Activated CD8-positive, alpha-beta memory T cell treated with anti-CD3 and anti-CD28 coated beads, Interleukin-2, amount 10 ng/mL, durations not matched to agents 7 days and 5 days (primary cell): ENCODE measurements around the gene PCDH9. TPM values are rescaled to one million over a fixed set of nuclear protein-coding genes. Genes with fewer than 3 reads are reported as not detected.

Source experiments
- ATAC-seq: fragments of 150-1000 bp; cut with Tn5 transposase; one replicate; pipeline ENCODE4 v1.10.0; 2021; ENCODE audit warnings: moderate library complexity
- CTCF ChIA-PET: fragments of 350-600 bp; sonication (Branson Sonifier 250); formaldehyde crosslinking; loops from one replicate; lab custom pipeline; 2021; ENCODE audit warnings: antibody characterized with exemption; lab: Charles Lee
- DNase-seq: peaks from one replicate; pipeline ENCODE4 v3.0.0-alpha.2; 2020
- H3K27ac Mint-ChIP-seq: one replicate; pipeline ENCODE4 v1.8.0; 2021; ENCODE audit warnings: mild to moderate bottlenecking, mixed read lengths
- H3K27me3 Mint-ChIP-seq: one replicate; pipeline ENCODE4 v1.8.0; 2021; ENCODE audit warnings: mixed read lengths
- H3K36me3 Mint-ChIP-seq: one replicate; pipeline ENCODE4 v1.8.0; 2021; ENCODE audit warnings: mild to moderate bottlenecking, mixed read lengths
- H3K4me1 Mint-ChIP-seq: one replicate; pipeline ENCODE4 v1.8.0; 2021; ENCODE audit warnings: mixed read lengths
- H3K4me3 Mint-ChIP-seq: one replicate; pipeline ENCODE4 v1.8.0; 2021; ENCODE audit warnings: mild to moderate bottlenecking, moderate library complexity, mixed read lengths
- H3K9me3 Mint-ChIP-seq: one replicate; pipeline ENCODE4 v1.8.0; 2022; ENCODE audit warnings: low read depth, mixed read lengths
- total RNA-seq, 2 experiments: library from RNA; stranded (reverse); gene quantifications; one replicate each; pipeline ENCODE4 v1.2.3, GENCODE V29; 2021

Gene PCDH9
- total RNA-seq, 2 experiments from 2014 or later = 0.14 to 0.15 TPM

DNA sequence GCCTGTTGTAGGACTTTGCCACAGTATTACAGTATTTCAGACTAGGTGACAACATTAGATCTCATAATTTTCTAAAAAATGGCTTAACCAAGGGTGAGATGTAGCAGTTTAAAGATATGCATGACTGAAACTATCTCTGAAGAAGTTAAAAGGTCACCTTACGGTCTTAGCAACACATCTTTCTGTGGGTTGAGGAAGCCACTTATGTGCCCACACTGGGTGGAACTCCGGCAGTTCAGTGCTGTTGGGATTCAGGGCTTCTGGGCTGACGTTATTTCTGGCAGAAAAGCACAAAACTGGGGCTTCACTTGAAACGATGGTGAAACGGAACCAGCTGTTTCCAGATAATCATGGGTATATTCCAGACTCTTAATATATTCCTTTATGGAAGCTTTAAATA lies 697.3 kb downstream of the PCDH9 start:
- H3K27me3 Mint-ChIP-seq = no peaks in the 10 kb centered on the region
- no peak overlapping the region for H3K4me3 Mint-ChIP-seq
- no peaks in the 10 kb centered on the region for H3K36me3 Mint-ChIP-seq
- H3K27ac Mint-ChIP-seq = no peak overlapping the region
- ATAC-seq (no peak), DNase-seq (no peak)
- CTCF ChIA-PET = no interaction called here
- no peaks in the 10 kb centered on the region for H3K9me3 Mint-ChIP-seq
- no peaks in the 10 kb centered on the region for H3K4me1 Mint-ChIP-seq

DNA sequence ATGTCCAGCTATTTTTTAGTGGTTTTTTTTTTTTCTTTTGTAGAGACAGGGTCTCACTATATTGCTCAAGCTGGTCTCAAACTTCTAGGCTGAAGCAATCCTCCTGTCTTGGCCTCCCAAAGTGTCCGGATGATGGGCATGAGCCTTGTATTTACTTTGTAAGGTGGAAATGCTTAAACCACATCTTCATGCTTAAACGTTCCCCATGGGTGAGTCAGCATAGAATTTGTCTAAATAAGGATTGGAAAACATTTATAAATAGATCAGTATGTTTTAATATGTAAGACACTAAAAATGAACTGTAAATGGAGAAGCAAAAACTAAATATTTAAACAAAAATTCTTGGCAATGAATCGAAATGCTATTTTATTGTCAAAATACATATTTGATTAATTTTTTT lies 698.0 kb downstream of the PCDH9 start:
- CTCF ChIA-PET = no interaction called here
- no peak for DNase-seq
- Mint-ChIP-seq H3K36me3 (no peaks in the 10 kb centered on the region), H3K4me1 (no peaks in the 10 kb centered on the region), H3K27ac (no peak overlapping the region), H3K27me3 (no peaks in the 10 kb centered on the region), H3K4me3 (no peak overlapping the region), H3K9me3 (no peaks in the 10 kb centered on the region)
- no peak for ATAC-seq

GRCh38 chr13:66530686-66531085 lies 699.5 kb downstream of the PCDH9 start:
- CTCF ChIA-PET = no interaction called here
- H3K27me3 Mint-ChIP-seq = no peaks in the 10 kb centered on the region
- no peaks in the 10 kb centered on the region for H3K4me1 Mint-ChIP-seq
- H3K9me3 Mint-ChIP-seq = peaks cover 6% of the 10 kb centered on the region
- ATAC-seq (no peak), DNase-seq (no peak)
- H3K36me3 Mint-ChIP-seq = no peaks in the 10 kb centered on the region
- H3K4me3 Mint-ChIP-seq = no peak overlapping the region
- no peak overlapping the region for H3K27ac Mint-ChIP-seq

- Mint-ChIP-seq H3K27ac (no peak overlapping the region), H3K36me3 (no peaks in the 10 kb centered on the region), H3K4me1 (no peaks in the 10 kb centered on the region), H3K9me3 (peaks cover 8% of the 10 kb centered on the region), H3K4me3 (no peak overlapping the region), H3K27me3 (no peaks in the 10 kb centered on the region)
- no peak for DNase-seq
- CTCF ChIA-PET = no interaction called here
- no peak for ATAC-seq
Measured at GRCh38 chr13:66530158-66530557, 700.0 kb downstream of the PCDH9 start.

GRCh38 chr13:66528944-66529576 lies 701.1 kb downstream of the PCDH9 start:
- DNase-seq (no peak), ATAC-seq (no peak)
- Mint-ChIP-seq H3K27ac (no peak overlapping the region), H3K27me3 (no peaks in the 10 kb centered on the region), H3K36me3 (no peaks in the 10 kb centered on the region), H3K4me1 (no peaks in the 10 kb centered on the region), H3K9me3 (peaks cover 8% of the 10 kb centered on the region), H3K4me3 (no peak overlapping the region)
- CTCF ChIA-PET = no interaction called here

DNA sequence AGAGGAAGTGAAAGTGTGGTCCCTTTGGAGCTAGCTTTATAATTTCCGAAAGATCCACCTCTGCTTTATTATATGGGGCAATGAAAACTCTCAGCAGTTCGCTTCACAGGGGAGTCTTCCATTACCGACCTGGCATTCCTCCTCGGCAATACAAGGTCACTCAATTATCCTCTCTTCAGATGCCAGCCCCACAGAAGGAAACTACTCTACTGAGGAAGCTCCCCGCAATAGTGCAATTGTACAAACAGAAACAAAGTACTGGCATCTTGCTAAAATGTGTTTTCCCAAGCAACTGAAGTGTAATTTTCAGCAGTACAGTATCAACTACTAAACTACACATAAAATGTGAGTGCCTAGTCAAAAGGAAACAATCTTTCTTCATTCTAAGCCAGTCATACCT lies 702.0 kb downstream of the PCDH9 start:
- H3K27me3 Mint-ChIP-seq = no peaks in the 10 kb centered on the region
- CTCF ChIA-PET = no interaction called here
- ATAC-seq (no peak), DNase-seq (no peak)
- H3K4me3 Mint-ChIP-seq = no peak overlapping the region
- no peaks in the 10 kb centered on the region for H3K4me1 Mint-ChIP-seq
- H3K36me3 Mint-ChIP-seq = no peaks in the 10 kb centered on the region
- no peak overlapping the region for H3K27ac Mint-ChIP-seq
- peaks cover 9% of the 10 kb centered on the region for H3K9me3 Mint-ChIP-seq

DNA sequence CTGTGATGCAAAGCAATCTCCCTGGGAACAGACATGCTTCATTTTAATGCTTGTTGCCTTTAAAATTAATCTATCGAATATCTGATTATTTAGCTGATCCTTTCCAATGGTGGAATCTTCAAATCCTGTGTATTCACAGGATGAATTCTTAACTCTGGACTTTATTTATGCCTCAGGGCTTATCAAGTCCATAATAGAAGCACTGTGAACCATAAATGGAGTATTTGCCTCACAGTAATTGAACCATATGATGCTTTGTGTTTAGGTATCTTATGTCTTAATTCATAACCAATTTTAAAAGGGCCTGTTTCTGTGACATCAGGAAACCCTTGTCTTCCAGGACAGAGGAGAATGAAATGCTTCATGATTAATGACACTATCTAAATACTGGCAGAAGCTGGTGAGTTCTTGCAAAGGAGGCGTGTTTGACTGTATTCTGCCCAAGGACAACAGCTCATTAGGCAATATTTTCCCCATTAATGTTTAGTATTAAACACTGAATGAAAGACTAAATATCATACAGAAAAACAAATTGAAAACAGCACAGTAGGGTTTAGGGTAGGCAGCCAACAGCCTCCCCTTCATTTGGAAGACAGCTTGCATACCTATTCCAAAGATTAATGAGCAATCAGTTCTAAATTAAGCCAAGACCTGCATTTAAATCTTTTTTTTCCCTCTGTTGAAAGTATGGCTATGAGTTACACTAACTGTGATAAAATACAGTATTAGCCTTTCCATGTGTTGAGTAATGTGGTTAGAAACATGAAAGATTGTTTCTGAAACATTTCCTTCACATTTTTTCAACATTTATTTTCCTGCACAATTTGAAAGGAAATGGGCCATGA lies 709.4 kb downstream of the PCDH9 start:
- DNase-seq (no peak), ATAC-seq (no peak)
- H3K4me3 Mint-ChIP-seq = no peak overlapping the region
- H3K27me3 Mint-ChIP-seq = no peaks in the 10 kb centered on the region
- CTCF ChIA-PET = no interaction called here
- H3K27ac Mint-ChIP-seq = no peak overlapping the region
- no peaks in the 10 kb centered on the region for H3K36me3 Mint-ChIP-seq
- H3K4me1 Mint-ChIP-seq = no peaks in the 10 kb centered on the region
- peaks cover 9% of the 10 kb centered on the region for H3K9me3 Mint-ChIP-seq

DNA sequence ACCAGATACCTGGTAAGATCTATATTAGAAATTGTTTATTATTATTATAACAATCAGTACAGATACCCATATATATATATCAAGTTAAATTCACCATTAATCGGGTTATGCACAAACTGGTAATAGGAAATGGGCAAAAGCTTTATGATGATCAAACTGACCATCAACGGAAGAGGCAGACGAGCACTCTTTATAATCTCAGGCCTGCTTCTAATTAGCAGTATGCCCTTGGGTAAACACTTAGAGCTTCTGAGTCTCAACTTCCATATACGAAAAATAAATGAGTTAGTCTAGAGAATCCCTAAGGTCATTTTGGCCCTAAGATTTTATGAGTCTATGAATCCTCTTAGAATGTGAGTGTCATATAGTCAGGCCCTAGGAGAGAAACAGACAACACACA lies 710.9 kb downstream of the PCDH9 start:
- CTCF ChIA-PET = no interaction called here

DNA sequence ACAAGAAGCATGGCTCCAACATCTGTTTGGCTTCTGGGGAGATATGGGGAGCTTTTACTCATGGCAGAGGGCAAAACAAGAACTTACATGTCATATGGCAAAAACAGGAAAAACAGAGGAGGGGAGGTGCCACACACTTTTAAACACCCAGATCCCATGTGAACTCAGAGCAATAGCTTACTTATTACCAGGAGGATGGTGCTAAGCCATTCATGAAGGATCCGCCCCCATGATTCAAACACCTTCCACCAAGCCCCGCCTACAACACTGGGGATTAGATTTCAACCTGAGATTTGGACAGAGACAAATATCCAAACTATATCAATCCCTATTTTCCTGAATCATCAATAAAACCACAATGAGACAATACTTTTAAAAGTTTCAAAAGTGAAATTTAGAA lies 712.1 kb downstream of the PCDH9 start:
- DNase-seq = no peak
- Mint-ChIP-seq H3K36me3 (no peaks in the 10 kb centered on the region), H3K4me3 (no peak overlapping the region), H3K27ac (no peak overlapping the region), H3K9me3 (peaks cover 7% of the 10 kb centered on the region), H3K27me3 (no peaks in the 10 kb centered on the region), H3K4me1 (no peaks in the 10 kb centered on the region)
- ATAC-seq = no peak
- CTCF ChIA-PET = no interaction called here

More for the DNA sequence above, 710.9 kb downstream of the PCDH9 start:
- H3K4me1 Mint-ChIP-seq = no peaks in the 10 kb centered on the region
- H3K27ac Mint-ChIP-seq = no peak overlapping the region
- H3K9me3 Mint-ChIP-seq = peaks cover 7% of the 10 kb centered on the region
- no peak for DNase-seq
- H3K27me3 Mint-ChIP-seq = no peaks in the 10 kb centered on the region
- no peak for ATAC-seq
- no peaks in the 10 kb centered on the region for H3K36me3 Mint-ChIP-seq
- H3K4me3 Mint-ChIP-seq = no peak overlapping the region

GRCh38 chr13:66513728-66514127 lies 716.4 kb downstream of the PCDH9 start:
- no peaks in the 10 kb centered on the region for H3K4me1 Mint-ChIP-seq
- peaks cover 9% of the 10 kb centered on the region for H3K9me3 Mint-ChIP-seq
- H3K36me3 Mint-ChIP-seq = no peaks in the 10 kb centered on the region
- ATAC-seq = no peak
- H3K4me3 Mint-ChIP-seq = no peak overlapping the region
- H3K27ac Mint-ChIP-seq = no peak overlapping the region
- H3K27me3 Mint-ChIP-seq = no peaks in the 10 kb centered on the region
- no peak for DNase-seq
- CTCF ChIA-PET = no interaction called here

GRCh38 chr13:66509175-66509574 lies 721.0 kb downstream of the PCDH9 start:
- ATAC-seq (no peak), DNase-seq (no peak)
- H3K27me3 Mint-ChIP-seq = no peaks in the 10 kb centered on the region
- no peaks in the 10 kb centered on the region for H3K4me1 Mint-ChIP-seq
- no peak overlapping the region for H3K27ac Mint-ChIP-seq
- H3K9me3 Mint-ChIP-seq = peaks cover 11% of the 10 kb centered on the region
- H3K36me3 Mint-ChIP-seq = no peaks in the 10 kb centered on the region
- H3K4me3 Mint-ChIP-seq = no peak overlapping the region
- CTCF ChIA-PET = no interaction called here

DNA sequence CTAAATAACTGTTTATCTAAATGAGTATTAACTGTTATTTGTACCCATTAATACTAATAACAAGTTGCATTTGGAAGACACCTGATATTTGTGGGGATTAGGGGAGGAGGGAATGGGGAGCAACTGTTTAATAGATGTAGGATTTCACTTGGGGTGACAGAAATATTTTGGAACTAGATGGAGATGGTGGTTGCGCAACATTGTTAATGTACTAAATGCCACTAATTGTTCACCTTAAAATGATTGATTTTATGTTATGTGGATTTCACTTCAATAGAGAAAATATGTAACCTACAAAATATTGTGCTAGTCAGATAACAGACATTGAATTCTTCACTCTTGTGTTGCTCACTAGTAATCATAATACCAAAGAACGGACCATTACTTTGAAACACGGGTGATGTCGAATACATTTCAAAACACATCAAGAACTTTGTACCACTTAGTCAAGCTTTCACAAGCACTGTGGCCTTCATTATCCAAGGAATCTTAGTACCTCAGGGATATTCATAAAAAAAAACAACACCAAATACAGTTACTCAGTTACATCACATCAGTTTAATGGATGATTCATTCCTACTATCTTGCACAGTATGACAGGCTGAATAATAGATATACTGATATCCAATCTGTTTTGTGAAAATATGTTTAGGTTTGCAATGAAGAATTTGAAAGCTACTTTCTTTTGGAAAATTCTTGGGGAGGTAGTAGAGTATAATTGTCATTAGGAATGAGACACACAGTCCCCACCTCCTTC lies 721.8 kb downstream of the PCDH9 start:
- H3K27me3 Mint-ChIP-seq = no peaks in the 10 kb centered on the region

DNA sequence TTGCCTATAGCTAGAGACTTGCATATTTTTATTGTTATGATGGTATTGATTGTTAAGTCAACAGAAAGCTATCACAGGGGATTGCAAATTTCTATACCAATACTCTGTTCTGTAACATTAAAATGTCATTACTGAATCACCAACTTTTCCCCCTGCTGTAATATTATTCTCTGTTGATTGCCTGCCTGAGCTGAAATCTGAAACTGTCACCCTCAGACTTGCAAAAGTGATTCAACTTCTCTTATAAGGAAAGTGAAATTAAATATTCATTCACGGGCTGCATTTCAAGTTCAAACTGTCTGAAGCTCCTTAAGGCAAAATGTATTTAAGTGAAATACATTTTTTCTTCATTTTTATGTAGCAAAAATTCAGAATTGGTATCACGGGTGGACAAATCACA lies 723.2 kb downstream of the PCDH9 start:
- peaks cover 9% of the 10 kb centered on the region for H3K9me3 Mint-ChIP-seq
- DNase-seq (no peak), ATAC-seq (no peak)
- no peaks in the 10 kb centered on the region for H3K27me3 Mint-ChIP-seq
- H3K36me3 Mint-ChIP-seq = no peaks in the 10 kb centered on the region
- H3K4me3 Mint-ChIP-seq = no peak overlapping the region
- CTCF ChIA-PET = no interaction called here
- H3K27ac Mint-ChIP-seq = no peak overlapping the region
- no peaks in the 10 kb centered on the region for H3K4me1 Mint-ChIP-seq

More for the DNA sequence above, 721.8 kb downstream of the PCDH9 start:
- ATAC-seq (no peak), DNase-seq (no peak)
- Mint-ChIP-seq H3K27ac (no peak overlapping the region), H3K36me3 (no peaks in the 10 kb centered on the region), H3K4me1 (no peaks in the 10 kb centered on the region), H3K9me3 (peaks cover 10% of the 10 kb centered on the region), H3K4me3 (no peak overlapping the region)
- CTCF ChIA-PET = no interaction called here
